HEK293T (cell line): ENCODE data around the gene KLC4.

Source experiments
- BHLHE40 ChIP-seq: fragments of 450-650 bp; IDR thresholded peaks from 2 replicates; pipeline ENCODE4 v1.6.1; 2016; ENCODE audit warnings: mild to moderate bottlenecking, moderate library complexity, borderline replicate concordance
- CTBP1 ChIP-seq: fragments of 450-650 bp; IDR thresholded peaks from 2 replicates; pipeline ENCODE4 v1.6.1; 2016; ENCODE audit warnings: borderline replicate concordance
- ELF4 ChIP-seq: fragments of 450-650 bp; IDR thresholded peaks from 2 replicates; pipeline ENCODE4 v1.6.1; 2017; ENCODE audit warnings: antibody characterized with exemption
- FOXA1 ChIP-seq: fragments of 450-650 bp; IDR thresholded peaks from 2 replicates; pipeline ENCODE4 v1.6.1; 2016; ENCODE audit warnings: mild to moderate bottlenecking
- HDGF ChIP-seq: fragments of 450-650 bp; IDR thresholded peaks from 2 replicates; pipeline ENCODE4 v1.6.1; 2017; ENCODE audit warnings: antibody characterized with exemption, borderline replicate concordance
- TF ChIP-seq, protein P1 (sequence below): fragments of 450-650 bp; IDR thresholded peaks from 2 replicates; pipeline ENCODE4 v1.6.1; 2016

- TF ChIP-seq FOXA1: no peak
- no peak for TF ChIP-seq CTBP1
- no peak for TF ChIP-seq ELF4
- TF ChIP-seq, protein P1, sequence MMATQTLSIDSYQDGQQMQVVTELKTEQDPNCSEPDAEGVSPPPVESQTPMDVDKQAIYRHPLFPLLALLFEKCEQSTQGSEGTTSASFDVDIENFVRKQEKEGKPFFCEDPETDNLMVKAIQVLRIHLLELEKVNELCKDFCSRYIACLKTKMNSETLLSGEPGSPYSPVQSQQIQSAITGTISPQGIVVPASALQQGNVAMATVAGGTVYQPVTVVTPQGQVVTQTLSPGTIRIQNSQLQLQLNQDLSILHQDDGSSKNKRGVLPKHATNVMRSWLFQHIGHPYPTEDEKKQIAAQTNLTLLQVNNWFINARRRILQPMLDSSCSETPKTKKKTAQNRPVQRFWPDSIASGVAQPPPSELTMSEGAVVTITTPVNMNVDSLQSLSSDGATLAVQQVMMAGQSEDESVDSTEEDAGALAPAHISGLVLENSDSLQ: no peak
- no peak for TF ChIP-seq BHLHE40
- TF ChIP-seq HDGF: no peak
Measured at GRCh38 chr6:43038727-43039126, 20.7 kb upstream of the KLC4 start.
